ENCODE data around the gene LRFN2. TPM values are rescaled to one million over a fixed set of nuclear protein-coding genes. Genes with fewer than 3 reads are reported as not detected.

Gene LRFN2
- polyA plus RNA-seq, 1 donor (not counting 4 experiments of a cell fraction or from before 2014, with no cell fraction given), result not detected

DNA sequence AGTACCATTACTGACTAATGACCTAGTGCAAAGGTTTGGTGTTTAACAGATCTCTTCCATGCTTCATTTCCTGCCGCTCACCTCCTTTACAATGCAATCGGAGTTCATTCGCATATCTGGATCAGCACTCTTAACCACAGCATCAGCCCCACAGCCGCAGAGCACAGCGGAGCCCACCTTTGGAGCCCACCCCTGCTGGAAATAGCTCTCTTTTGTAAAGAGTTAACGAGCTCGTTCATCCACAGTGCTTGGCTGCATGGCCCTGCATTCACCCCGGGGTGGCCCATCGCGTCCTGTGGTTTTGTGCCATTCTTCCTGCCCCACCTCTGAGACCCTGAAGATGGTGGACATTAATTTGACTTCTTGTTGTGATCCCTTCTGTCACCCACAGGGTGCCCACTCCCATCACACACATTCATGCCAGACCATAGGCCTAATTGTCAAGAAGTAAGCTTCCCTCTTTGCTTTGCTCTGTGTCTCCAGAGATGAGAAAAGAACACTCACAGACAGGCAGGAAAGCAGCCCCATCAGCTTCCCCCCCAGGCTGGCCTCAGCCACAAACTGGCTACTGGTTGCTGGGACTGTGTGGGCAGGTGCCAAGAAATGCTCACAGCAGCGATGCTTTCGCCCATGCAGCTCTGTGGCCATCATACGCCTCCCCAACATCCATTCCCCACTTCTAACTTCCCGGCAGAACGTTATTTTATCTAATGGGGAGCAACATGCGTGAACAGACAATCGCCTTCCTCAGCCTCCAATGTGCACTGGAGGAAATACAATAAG is 167.0 kb downstream of the LRFN2 start:
- FAIRE-seq, result no peak
- DNase-seq (ENCODE audit: low read depth, low spot score), result no peak

DNA sequence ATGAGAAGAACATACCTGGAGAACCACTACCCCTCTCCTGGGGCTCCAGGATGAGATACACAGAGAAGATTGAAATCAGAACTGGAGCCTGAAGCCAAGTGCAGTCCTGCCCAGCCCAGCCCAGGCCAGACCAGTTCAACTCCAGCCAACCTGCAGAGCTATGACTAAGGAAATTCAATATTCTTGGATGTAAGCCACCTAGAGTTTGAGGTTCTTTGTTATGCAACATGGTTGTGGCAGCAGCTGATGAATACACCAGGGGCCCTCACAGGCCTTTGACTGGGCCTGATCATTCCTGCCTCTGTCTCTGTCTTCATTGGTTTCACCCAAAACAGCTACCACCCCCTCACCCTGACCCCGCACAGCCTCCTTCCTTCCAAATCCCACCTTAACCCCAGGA is 167.8 kb downstream of the LRFN2 start:
- no peaks in the 10 kb centered on the region for H3K9me3 ChIP-seq (ENCODE audit: control insufficient read depth, low read depth, low read length)
- no peak overlapping the region for H2AFZ ChIP-seq (ENCODE audit: control insufficient read depth, low read length)
- no peak overlapping the region for H3K4me3 ChIP-seq (ENCODE audit: control insufficient read depth in 2 of 3, extremely low read depth in 1 of 3, insufficient read depth in 2 of 3, low read depth in 1 of 3, low read length in 3 of 3)
- no peaks in the 10 kb centered on the region for H4K20me1 ChIP-seq (ENCODE audit: control insufficient read depth, extremely low read depth, insufficient read depth, low read length)
- dilution Hi-C loops (cut with MboI; ENCODE audit: extremely low pct_ligation_motif_present, low sequenced_read_pairs), result no loop called here
- DNase-seq (ENCODE audit: low read depth, low spot score), result no peak
- H3K79me2 ChIP-seq (ENCODE audit: control insufficient read depth, insufficient read depth, low read length), result no peaks in the 10 kb centered on the region
- no peaks in the 10 kb centered on the region for H3K36me3 ChIP-seq (ENCODE audit: control insufficient read depth in 2 of 2, extremely low read depth in 1 of 2, insufficient read depth in 2 of 2, low read length in 2 of 2)
- H3K4me1 ChIP-seq (ENCODE audit: control insufficient read depth, extremely low read depth, insufficient read depth, low read length), result no peaks in the 10 kb centered on the region
- no peaks in the 10 kb centered on the region for H3K9me1 ChIP-seq (ENCODE audit: control insufficient read depth, extremely low read depth, insufficient read depth, low read length)
- no peak overlapping the region for H3K27ac ChIP-seq (ENCODE audit: control insufficient read depth, insufficient read depth, low read length)
- H3K9ac ChIP-seq (ENCODE audit: control insufficient read depth, extremely low read depth, insufficient read depth, low read length), result no peak overlapping the region
- peaks cover 3% of the 10 kb centered on the region for H3K27me3 ChIP-seq (ENCODE audit: control insufficient read depth, extremely low read depth, insufficient read depth, low read length)
- no peak for FAIRE-seq
- H3K4me2 ChIP-seq (ENCODE audit: control insufficient read depth, extremely low read depth, insufficient read depth, low read depth, low read length), result peak overlapping the region; percentile 2
- TF ChIP-seq, protein P1, sequence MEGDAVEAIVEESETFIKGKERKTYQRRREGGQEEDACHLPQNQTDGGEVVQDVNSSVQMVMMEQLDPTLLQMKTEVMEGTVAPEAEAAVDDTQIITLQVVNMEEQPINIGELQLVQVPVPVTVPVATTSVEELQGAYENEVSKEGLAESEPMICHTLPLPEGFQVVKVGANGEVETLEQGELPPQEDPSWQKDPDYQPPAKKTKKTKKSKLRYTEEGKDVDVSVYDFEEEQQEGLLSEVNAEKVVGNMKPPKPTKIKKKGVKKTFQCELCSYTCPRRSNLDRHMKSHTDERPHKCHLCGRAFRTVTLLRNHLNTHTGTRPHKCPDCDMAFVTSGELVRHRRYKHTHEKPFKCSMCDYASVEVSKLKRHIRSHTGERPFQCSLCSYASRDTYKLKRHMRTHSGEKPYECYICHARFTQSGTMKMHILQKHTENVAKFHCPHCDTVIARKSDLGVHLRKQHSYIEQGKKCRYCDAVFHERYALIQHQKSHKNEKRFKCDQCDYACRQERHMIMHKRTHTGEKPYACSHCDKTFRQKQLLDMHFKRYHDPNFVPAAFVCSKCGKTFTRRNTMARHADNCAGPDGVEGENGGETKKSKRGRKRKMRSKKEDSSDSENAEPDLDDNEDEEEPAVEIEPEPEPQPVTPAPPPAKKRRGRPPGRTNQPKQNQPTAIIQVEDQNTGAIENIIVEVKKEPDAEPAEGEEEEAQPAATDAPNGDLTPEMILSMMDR (optimal IDR thresholded peaks at IDR 0.05 in 1 of 3, IDR thresholded peaks at IDR 0.05 in 1 of 3, conservative IDR thresholded peaks at IDR 0.05 in 1 of 3; ENCODE audit: extremely low read depth in 1 of 3, insufficient read depth in 2 of 3, low read length in 3 of 3), result peak in 1 of 3 experiments; percentile 38
- TF ChIP-seq EZH2 (IDR thresholded peaks at IDR 0.05; ENCODE audit: low read length), result no peak

More for the DNA sequence above, 167.0 kb downstream of the LRFN2 start:
- no peaks in the 10 kb centered on the region for H3K9me1 ChIP-seq (ENCODE audit: control insufficient read depth, extremely low read depth, insufficient read depth, low read length)
- peaks cover 3% of the 10 kb centered on the region for H3K27me3 ChIP-seq (ENCODE audit: control insufficient read depth, extremely low read depth, insufficient read depth, low read length)
- H2AFZ ChIP-seq (ENCODE audit: control insufficient read depth, low read length), result no peak overlapping the region
- dilution Hi-C loops (cut with MboI; ENCODE audit: extremely low pct_ligation_motif_present, low sequenced_read_pairs), result no loop called here
- no peaks in the 10 kb centered on the region for H3K4me1 ChIP-seq (ENCODE audit: control insufficient read depth, extremely low read depth, insufficient read depth, low read length)
- no peak overlapping the region for H3K4me3 ChIP-seq (ENCODE audit: control insufficient read depth in 2 of 3, extremely low read depth in 1 of 3, insufficient read depth in 2 of 3, low read depth in 1 of 3, low read length in 3 of 3)
- H3K27ac ChIP-seq (ENCODE audit: control insufficient read depth, insufficient read depth, low read length), result no peak overlapping the region
- no peaks in the 10 kb centered on the region for H3K79me2 ChIP-seq (ENCODE audit: control insufficient read depth, insufficient read depth, low read length)
- no peak overlapping the region for H3K4me2 ChIP-seq (ENCODE audit: control insufficient read depth, extremely low read depth, insufficient read depth, low read depth, low read length)
- TF ChIP-seq, protein P1 (optimal IDR thresholded peaks at IDR 0.05 in 1 of 3, IDR thresholded peaks at IDR 0.05 in 1 of 3, conservative IDR thresholded peaks at IDR 0.05 in 1 of 3; ENCODE audit: extremely low read depth in 1 of 3, insufficient read depth in 2 of 3, low read length in 3 of 3), result no peak
- no peak for TF ChIP-seq EZH2 (IDR thresholded peaks at IDR 0.05; ENCODE audit: low read length)
- H3K9ac ChIP-seq (ENCODE audit: control insufficient read depth, extremely low read depth, insufficient read depth, low read length), result no peak overlapping the region
- no peaks in the 10 kb centered on the region for H3K9me3 ChIP-seq (ENCODE audit: control insufficient read depth, low read depth, low read length)
- H4K20me1 ChIP-seq (ENCODE audit: control insufficient read depth, extremely low read depth, insufficient read depth, low read length), result no peaks in the 10 kb centered on the region
- H3K36me3 ChIP-seq (ENCODE audit: control insufficient read depth in 2 of 2, extremely low read depth in 1 of 2, insufficient read depth in 2 of 2, low read length in 2 of 2), result no peaks in the 10 kb centered on the region
